A204.1 (cell line): Measurements from ENCODE around the gene RPH3AL.
"Not testable (repeated sequence)": the region's sequence is repeated elsewhere in the genome, so short reads cannot be mapped to it uniquely, and the experiment has no call there.

Experiments used
- FAIRE-seq: peaks from 2 replicates; lab custom pipeline; 2012; peaks lifted over from hg19 to GRCh38; lab: Jason Lieb, UNC

RPH3AL gene

DNA sequence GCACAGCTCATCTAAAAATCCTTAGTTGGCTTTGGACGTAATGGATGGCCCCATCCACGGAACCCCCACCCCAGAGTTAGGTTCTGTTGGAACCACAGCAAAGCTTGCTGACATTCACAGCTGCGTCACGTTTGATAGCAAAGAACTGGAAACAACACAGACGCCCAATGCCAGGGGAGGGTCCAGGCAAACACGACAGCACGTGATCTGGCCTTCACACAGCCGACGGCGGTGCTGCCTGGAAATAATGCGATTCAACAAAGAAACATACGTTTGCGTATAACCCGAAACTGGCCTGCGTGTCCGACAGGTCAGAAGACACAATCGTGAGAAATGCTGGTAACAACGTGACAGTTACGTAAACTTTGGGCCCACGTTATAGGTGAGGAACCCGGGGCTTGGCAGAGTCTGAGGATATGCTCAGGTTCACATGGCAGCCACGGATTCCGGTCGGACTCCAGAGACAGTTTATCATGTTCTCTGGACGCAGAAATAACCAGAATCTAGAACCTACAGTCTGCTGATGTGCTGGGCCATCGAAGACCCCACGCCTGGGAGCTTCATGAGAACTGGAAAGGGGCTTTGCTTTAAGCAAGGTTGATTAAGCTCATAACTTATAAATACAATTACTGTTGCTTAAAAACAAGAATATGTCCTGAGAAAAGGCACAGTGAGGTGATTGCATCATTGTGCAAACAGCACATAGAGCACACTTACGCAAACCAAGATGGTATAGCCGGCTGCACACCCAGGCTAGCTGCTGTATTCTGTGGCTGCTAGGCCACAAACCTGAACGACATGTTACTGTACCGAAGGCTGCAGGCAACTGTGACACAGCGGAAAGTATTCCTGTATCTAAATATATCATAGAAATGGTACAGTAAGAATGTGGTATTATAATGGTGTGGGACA lies 70.4 kb downstream of the RPH3AL start:
- FAIRE-seq, result no peak

DNA sequence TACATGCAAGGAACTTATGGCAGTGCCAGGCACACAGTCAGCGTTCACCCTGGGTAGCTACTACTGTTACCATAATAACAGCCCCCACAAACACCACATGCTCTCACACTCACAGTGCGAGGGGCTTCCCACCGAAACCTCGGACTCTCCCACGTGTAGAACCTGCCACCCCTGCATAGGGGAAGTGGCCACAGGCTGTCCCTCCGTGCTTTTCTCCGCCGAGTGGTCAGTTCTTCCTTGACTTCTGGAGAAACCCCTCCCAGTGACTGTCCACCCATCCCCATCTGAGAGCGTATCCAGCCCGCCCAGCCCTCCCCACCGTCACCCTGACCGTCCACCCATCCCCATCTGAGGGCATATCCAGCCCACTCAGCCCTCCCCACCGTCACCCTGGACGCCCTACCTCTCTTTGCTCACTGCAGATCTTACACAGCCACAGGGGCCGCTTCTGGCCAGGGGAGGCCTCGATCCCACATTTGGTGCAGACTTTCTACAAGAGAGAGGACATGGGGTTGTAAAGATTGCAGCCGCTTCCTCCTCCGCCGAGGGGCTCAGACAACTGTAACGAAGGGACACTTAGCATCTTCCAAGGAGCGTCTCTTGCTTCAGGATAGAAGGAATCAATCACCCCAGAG lies 71.1 kb downstream of the RPH3AL start:
- FAIRE-seq, result no peak

DNA sequence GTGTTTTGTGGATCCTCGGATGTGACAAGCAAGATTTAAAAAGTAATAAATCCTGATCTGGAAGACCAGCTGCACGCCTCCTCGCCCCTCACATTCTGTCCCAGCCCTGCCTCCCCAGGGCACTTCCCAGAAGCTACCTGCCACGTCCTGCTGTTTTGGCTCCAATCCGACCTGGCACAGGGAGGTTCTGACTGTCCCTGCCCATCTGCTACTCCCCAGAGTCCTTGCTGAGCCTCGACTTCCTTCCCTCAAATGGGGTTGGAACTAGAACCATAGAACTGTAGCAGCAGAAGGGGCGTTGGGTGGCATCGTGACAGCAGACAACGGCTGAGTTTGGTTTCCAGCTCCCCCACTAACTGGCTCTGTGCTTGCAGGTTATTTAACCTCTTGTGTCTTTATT lies 71.7 kb downstream of the RPH3AL start:
- FAIRE-seq, result no peak

DNA sequence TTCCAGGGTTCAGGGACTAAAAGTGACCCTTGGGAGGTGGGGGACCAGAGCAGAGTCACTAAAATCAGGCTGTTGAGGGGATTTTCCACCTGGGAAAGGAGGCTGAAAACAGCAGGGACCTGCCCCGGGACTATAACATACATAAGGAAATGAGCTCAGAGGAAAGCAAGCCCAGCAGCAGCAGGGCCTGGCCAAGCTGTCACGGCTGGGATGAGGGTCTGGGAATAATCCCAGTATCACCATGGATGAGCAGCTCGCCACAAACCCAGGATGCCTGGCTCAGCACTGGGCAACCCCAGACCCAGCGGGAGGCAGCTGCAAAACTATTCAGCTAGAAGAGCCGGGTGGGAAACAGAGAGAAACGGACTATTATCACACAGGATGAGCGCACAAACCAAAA lies 72.4 kb downstream of the RPH3AL start:
- no peak for FAIRE-seq

DNA sequence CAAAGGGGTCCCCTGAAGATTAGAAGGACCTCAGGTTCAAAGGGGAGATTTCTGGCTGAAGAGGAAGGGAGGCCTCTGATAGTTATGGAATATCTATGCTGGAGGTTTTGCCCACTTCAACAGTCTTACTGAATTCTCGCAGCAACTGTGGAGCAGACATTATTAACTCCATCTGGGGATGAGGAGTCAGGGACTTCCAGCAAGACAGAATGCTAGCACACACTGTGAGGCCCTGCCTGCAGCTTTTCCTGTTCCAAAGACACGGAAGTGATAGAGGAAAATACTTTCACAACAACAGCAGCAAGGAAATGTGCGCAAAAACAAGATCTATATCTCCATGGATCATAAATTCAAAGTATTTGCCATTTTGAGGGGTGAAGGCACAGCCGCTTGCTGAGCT lies 72.8 kb downstream of the RPH3AL start:
- FAIRE-seq, result no peak

DNA sequence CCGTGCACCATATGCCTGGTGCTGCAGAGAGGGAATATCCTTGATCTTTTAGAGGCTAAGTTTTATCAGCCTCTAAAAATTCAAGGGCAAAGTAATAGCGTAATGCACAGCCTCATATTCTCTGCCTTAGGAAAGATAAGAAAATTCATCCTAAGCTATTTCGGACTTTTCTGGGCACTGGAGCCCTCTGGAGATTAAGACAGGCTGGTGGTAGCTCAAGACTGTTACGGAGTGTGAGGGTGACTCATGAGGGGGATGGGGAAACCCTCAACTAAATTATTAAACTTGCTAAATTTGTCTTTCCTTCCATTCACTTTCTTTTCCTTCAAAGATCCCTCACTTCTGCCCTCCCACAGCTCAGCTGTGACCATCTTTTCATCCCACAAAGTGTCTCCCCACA lies 73.3 kb downstream of the RPH3AL start:
- FAIRE-seq, result no peak

DNA sequence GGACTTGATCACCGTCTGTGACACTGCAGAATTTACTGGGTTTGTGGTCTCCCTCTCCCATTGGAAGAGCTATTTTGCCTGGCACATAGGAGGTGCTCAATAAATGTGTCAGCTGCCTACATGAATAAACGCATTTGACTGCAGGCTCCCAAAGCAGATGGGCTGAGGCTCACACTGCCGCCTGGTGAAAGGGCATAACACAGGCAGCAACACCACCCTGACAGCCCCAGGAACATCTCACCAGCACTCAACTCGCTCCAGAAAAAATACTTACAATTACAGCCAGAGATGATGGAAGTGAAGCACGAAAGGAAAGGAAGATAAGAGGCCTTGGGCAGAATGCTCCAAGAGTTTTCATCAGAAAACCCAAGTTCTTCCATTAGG lies 73.9 kb downstream of the RPH3AL start:
- FAIRE-seq, result no peak

DNA sequence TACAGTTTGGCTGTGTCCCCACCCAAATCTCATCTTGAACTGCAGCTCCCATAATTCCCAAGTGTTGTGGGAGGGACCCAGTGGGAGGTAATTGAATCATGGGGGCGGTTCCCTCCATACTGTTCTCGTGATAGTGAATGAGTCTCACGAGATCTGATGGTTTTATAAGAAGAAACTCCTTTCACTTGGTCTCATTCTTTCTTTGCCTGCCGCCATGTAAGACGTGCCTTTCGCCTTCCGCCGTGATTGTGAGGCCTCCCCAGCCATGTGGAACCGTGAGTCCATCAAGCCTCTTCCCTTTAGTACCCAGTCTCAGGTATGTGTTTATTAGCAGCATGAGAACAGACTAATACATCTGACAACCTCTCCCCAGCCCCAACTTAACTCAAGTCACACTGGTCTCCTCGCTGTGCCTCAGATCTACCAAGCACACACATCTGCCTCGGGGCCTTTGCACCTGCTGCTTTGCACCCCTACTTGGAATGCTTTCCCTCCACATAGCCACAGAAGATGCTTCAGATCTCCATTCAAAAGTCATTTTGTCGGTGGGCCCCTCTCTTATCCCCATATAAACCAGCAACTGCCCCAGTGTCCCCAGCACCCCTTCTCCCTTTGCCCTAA lies 74.4 kb downstream of the RPH3AL start:
- FAIRE-seq, result no peak

DNA sequence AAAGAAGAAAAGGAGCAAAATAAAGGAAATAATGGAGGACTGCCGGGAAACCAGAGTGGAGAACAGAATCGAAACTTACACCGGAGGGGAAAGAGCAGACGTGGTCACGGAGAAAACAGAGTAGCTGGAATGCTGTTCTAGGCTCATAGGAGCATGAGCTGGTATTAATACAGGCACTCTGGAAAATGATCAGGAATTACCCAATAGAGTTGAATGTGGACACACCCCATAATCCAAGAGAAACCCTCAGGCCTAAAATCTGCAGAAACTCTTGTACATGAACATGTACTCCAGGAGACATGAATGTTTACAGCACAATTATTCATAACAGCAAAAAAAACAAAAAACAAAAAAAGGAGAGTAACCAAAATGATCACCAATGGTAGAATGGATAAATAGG lies 77.7 kb downstream of the RPH3AL start:
- no peak for FAIRE-seq

DNA sequence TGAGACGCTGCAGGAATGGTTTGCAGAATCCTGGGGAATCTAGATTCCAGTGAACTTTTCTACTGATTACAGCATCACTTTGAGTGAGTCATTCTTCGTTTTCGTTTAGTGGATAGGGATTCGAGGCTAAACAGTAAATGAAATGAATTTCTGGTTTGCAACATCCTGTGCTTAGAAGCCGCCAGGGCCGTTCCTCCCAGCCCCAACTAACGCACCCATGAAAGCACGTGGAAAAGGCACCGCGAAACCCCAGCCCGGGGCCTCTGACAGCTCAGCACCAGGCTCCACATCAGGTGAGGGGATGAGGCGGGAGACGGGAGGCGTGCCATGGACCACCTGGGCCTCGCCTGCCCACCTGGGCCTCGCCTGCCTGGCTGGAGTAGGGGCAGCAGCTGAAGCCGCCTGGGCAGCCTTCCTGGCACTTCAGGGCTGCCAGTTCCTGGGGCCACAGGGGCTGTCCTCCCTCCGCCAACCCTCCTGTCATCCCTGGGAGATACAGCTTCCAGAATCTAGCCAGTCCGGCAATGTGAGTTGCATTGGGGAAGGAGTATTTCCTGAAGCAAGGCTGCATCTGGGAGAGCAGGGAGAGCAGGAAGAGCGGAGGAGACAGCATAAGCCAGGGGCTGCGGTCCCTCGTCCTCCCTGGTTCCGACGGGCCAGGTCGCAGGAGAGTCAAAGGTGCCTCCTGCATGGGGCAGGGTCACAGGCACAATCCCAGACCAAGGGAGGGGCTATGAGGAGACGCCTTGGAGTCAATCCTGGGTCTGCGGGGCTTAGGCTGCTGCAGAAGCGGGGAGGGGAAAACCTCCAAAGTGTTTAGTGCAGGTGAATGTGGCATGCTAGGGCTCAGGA lies 78.4 kb downstream of the RPH3AL start:
- no peak for FAIRE-seq

DNA sequence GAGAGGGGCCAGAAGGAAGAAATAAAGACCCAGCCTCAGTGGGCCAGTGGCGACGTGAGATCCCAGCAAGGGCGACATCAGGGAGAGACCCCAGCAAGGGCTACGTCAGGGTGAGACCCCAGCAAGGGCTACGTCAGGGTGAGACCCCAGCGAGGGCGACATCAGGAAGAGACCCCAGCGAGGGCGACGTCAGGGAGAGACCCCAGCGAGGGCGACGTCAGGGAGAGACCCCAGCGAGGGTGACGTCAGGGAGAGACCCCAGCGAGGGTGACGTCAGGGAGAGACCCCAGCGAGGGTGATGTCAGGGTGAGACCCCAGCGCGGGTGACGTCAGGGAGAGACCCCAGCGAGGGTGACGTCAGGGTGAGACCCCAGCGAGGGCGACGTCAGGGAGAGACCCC lies 79.8 kb downstream of the RPH3AL start:
- not testable (repeated sequence) for FAIRE-seq

DNA sequence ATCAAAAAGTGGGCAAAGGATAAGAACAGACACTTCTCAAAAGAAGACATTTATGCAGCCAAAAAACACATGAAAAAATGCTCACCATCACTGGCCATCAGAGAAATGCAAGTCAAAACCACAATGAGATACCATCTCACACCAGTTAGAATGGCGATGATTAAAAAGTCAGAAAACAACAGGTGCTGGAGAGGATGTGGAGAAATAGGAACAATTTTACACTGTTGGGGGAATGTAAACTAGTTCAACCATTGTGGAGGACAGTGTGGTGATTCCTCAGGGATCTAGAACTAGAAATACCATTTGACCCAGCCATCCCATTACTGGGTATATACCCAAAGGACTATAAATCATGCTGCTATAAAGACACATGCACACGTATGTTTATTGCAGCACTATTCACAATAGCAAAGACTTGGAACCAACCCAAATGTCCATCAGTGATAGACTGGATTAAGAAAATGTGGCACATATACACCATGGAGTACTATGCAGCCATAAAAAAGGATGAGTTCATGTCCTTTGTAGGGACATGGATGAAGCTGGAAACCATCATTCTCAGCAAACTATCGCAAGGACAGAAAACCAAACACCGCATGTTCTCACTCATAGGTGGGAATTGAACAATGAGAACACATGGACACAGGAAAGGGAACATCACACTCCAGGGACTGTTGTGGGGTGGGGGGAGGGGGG lies 80.5 kb downstream of the RPH3AL start:
- not testable (repeated sequence) for FAIRE-seq

DNA sequence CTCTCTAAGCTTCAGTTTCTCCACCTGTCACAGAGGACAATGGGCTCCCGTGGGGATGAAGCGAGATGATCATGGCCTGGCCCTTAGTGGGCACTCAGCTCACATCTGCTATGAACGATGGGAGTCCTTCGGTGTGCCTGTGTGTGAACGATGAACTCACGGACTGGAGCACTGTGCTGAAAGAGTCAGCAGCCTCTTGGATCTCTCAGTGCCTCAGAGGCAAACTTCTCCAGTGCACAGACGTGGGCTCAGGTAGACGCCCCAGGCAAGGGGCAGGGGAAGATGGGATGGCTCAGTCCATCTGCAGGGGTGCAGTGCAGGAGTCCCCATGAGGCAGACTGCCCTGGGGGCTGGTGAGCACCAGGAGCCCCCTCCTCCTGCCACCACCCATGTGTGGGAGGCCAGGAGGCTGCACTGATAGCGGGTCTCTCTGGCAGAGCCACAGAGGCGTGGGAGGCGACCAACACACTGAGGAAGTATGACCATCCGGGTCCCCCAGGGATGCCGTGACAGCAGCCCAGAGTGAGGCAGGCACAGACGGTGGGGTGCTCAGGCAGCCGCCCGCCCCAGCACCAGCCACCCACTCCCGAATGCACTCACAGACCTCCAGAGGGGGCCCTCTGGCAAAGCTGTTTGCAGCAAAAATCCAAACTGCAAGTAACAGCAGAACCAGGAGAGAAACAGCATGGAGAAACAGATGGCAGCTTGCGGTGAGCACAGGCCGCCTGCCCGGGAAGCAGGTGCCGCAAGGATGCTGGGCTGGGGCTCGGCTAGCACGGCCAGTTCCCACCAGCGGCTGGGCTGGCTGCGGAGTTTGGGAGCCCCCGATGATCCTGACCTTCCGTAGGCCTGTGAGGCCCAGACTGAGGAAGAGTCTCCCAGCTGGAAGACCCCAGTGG lies 82.7 kb downstream of the RPH3AL start:
- no peak for FAIRE-seq

DNA sequence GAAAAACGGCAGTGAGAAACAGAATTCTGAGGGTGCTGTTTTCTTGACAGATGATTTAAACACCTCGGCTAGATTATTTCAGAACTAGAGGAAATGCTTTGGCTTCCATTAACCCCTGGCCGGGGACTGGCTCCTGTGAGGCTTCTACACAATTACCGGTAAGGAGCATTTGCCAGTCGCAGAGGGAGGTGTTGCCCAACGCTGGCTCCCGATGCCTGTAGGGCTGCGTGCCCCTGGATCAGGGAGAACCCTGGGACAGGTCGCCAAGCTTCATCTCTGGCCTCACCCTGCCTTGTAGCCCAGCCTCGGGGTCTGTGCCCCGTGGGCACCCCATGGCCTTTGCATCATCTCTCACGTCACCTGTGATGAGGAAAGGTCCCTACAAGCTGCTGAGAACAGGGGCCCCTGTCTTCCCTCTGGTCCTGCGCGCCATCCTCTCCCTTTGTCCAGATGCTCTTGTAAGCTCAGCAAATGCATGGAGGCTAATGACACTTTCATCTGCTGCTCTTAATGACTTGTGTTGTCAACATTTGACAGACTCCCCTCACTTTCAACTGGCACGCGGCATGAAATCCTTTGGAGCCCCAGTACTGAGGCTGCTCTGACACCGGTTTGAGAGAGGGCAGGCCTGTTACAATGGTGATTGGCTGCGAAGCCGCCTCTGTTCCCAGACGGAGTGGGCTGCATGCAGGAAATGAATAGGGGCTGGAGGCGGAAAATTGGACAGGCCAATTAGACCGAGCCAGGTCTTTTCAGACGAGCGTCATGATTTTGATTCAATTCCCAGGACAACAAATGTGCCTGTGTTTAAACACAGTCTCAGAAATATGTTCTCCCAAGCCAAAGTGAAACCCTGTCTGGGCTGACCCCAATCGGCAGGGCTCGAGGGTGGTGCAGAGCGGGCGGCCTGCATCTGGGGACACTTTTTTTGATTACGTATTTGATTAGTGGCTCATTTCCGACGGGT lies 85.6 kb downstream of the RPH3AL start:
- no peak for FAIRE-seq

DNA sequence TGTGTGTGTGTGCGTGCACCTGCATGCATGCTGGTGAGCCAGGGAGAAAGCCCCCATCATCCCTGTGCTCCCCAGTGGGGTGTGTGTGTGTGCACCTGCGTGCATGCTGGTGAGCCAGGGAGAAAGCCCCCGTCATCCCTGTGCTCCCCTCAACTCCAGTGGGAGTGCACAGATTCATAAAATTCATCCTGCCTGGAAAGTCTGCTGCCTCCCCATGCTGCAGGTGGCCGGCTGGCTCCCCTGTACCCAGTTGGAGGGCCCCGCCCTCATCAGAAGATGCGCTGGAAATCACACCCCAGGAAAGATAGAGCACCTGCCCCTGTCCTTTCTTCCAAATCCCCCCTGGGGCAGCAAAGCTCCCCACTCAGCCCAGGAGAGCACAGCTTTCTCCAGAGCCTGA lies 86.4 kb downstream of the RPH3AL start:
- no peak for FAIRE-seq

DNA sequence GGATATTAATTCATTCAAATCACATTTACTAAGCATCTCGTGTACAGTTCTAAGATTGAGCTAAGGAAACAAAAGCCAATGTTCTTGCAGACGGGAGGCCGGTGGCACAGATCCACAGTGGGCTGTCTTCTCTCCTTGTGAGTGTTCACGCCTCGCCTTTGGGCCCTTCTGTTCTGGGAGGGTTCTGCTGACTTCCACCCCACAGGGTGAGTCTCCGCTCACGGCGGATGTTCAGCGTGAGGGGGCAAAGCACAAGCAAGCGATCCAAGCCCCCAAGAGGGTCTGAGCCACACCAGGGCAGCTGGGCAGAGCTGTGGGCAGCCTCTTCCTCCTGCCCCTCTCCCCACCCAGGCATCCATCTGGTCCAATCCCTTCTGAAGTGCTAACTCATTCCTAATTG lies 86.9 kb downstream of the RPH3AL start:
- no peak for FAIRE-seq

DNA sequence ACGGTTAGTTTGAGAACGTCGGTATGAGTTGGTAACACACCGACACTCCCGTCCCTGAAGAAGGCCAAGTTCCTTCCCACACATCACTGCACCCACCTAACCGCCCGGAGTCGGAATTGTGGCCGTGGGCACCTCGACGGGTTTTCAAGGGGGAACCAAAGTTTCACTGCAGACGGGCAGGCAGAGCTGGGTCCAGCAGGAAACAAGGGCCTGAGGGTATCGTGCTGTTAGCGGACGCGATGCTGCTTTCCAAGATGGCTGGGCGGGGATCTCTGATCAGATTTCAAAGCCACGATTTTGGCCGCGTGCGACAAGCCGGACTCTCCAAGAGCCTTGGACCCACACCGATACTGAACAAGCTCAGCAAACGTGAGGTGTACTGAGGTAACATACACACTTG lies 88.8 kb downstream of the RPH3AL start:
- no peak for FAIRE-seq

DNA sequence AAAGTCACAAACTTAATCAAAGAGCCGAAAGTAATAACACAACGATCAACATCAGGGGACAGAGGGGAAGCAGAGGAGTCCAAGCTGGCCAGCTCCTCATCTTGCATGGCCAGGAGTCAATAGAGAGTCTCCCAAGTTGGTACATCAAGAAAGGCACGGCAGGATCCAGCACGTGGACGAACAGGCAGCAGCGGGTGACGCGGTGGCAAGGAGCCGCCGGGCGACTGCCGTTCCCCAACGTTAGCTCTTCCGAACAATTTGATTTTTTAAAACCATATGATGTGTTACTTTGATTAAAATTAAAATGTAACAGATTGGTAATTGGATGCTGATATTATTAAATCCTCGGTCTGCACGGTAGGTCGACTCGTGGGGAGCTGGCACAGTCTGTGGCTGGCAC lies 89.3 kb downstream of the RPH3AL start:
- FAIRE-seq, result no peak

DNA sequence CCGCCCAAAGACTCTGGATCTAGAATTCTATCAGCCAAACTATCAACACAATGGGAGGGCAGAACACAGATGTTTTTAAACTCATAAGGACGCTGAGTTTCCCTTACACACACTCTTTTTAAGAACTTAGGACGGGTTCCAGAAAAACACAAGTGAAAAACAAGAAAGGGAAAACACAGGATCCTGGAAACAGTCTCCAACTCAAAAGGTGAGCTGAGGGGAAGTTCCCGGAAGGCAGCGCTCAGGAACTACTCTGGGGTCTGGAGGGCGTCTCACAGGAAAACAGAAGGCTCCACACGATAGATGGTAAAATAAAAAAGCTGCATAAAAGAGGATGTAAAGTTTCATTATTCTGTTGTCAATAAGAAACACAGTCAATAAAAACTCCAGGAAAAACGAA lies 91.0 kb downstream of the RPH3AL start:
- no peak for FAIRE-seq

DNA sequence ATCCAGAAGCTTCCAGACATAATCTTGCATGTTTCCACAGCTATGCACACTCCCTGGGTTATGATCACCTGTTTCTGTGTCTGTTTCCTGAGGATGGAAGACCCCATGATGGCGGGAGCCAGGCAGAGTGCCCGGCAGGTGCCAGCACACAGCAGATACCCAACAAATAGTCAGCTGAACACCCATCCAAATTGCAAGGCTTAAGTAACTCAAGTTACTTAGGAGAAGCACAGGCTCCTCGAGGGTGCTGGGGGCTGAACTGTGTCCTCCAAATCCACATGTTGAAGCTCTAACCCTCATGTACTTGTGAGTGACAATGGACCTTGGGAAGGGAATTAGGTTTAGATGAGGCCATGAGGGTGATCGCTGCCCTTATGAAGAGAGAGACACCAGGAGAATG lies 91.7 kb downstream of the RPH3AL start:
- FAIRE-seq, result no peak
